ENCODE data around the gene PKHD1.

The PKHD1 gene

DNA sequence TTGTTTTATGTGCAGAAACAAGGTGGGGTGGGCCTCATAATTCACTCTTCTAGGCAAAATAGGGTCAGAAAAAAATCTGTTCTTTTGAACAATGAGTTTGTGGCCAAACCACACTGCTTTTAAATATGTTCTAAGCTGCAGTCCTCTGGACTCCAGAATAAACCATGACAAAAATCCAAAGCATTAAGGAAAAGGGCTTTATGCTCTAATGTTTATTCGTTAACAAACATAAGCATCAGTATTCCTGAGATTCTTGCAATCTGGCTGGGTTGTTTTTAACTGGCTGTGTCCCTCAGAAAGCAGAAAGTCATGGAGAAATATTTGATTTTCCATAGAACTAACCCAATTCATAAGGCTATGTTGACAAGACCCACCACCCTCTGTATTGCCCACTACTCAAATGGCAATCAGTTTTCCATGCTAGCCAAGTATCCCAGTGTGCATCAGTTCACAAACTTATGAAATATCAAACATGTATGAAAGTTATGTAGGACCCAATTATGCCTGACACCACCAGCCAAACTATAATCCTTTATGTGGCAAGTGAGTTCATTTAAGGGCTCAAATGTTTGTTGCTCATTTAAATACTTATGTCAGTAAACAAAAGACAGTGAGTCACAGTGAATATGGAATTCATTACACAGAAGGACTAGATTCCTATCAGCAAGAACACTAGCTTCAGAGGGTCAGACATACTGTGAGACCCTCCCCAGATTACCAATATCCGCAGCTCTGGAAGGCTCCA is 45.1 kb downstream of the PKHD1 start:
- no peak for DNase-seq (ENCODE audit: low read depth)

GRCh38 chr6:52041134-52041533 is 46.3 kb downstream of the PKHD1 start:
- DNase-seq (ENCODE audit: low read depth): no peak

- no peak for DNase-seq (ENCODE audit: low read depth)
Measured at GRCh38 chr6:52027699-52028098, 59.7 kb downstream of the PKHD1 start.

DNA sequence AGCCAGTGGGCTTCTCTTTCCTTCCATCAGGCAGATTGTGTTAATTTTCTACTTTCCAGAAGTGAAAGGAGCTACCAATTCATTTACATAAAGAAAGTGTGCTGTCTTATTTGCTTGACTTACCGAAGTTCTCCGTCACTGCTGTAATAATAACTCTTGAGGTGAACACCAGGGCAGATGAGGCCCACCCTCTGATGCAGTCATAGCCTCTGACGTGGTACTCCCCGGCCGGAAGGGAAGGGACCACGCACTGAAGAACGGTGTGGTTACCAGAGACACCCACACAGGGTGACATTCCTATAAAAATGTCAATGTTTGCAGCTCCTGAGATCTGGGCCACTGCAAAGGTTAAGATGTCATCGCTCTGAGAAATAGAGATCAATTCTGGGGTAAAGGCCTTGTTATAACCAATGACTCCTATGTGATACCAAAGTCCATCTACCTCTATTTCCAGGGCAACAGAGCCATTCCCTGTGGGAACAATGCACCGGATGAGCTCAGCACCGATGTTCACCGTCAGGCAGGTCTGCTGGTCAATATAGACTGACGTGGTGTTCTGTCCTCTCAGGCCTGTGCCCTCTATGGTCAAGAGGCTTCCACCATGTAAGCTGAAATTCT is 62.9 kb downstream of the PKHD1 start:
- no peak for DNase-seq (ENCODE audit: low read depth)

GRCh38 chr6:52022675-52023074 is 64.7 kb downstream of the PKHD1 start:
- DNase-seq (ENCODE audit: low read depth): no peak

DNA sequence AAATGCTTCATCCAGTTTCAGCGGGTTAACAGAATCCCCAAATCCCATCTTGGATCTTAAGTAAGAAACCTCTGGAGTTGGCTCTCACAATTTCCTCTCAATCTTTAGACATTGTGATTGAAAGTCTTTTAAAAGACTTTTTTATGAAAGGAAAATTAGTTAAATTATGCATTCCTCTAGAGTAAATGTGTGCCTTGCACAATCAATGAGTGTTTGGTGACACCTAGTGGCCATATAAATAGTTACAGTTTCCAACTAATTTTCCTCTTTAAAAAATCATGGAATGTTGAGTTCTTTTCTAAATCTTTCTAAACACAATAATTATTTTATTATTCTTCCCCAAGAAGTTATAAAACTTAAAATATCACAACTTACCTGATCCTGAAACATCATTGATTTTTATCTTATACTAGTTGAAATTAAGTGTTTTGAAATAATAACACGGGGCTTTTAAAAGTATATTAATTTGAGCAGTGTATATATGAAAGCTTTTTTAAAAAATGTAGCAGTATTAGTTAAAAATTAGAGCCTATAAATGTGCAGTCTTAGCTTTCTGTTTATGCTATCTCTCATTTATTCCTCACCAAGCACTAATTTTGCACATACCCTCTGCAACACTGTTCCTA is 66.4 kb downstream of the PKHD1 start:
- no peak for DNase-seq (ENCODE audit: low read depth)

DNA sequence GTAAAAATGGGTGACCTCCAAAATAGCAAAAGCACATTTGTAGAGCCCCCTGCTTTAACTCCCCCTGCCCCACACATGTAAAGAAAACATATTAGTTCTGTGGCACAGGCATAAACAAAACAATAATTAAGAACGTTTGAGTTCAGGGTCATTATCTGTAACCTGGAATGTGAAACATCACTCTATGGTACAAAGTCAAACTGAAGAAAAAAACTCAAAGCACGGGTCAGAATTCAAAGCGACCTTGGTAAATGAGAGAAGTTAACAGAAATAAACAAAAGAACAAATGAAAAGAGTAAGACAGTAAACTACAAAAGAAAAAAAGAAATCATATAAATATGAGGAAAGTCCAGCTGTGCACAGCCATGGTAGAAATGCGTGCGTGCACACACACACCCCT is 67.5 kb downstream of the PKHD1 start:
- no peak for DNase-seq (ENCODE audit: low read depth)

DNA sequence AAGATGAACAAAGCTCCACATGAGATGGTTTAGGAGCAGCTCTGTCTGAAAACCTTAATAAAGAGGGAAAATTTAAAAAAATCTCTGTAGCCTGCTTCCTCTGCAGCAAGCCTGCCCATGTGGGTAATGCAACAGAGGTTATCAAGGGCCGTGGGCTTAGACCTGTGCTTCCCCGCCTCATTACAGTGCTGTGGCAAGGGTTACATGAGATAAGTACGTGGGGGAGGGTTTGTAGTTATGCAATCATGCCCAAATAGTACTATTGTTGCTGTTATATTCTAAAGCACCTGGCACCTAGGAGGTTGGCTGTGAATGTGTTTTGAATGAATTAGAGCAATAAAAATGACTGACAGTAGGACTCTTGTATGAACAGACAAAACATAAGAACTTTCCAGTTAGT is 68.3 kb downstream of the PKHD1 start:
- no peak for DNase-seq (ENCODE audit: low read depth)

- no peak for DNase-seq (ENCODE audit: low read depth)
Measured at GRCh38 chr6:52016915-52017748, 70.3 kb downstream of the PKHD1 start.

DNA sequence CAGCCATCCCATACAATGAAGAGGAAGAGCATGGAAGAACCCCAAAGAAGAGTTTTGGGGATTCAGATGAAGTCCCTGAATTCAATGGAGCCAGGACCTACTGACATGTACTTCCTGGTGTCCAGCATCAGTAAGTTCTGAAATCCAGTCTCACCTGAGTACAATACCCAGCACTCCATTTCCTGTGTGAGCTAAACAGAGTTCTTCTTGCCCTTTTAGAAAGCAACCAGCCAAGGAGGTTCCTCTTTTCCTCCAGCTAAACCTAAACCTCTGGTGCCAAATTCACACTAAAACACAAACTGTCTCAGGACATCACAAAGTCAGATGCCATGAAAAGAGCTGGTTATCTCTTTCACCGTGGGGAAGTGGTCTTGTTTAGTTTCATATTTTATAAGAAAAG is 71.5 kb downstream of the PKHD1 start:
- DNase-seq (ENCODE audit: low read depth): no peak

- DNase-seq (ENCODE audit: low read depth): no peak
Measured at GRCh38 chr6:52014391-52014790, 73.0 kb downstream of the PKHD1 start.

- DNase-seq (ENCODE audit: low read depth): no peak
Measured at GRCh38 chr6:52013035-52013434, 74.4 kb downstream of the PKHD1 start.

GRCh38 chr6:52012582-52012981 is 74.8 kb downstream of the PKHD1 start:
- no peak for DNase-seq (ENCODE audit: low read depth)

GRCh38 chr6:52010806-52011205 is 76.6 kb downstream of the PKHD1 start:
- DNase-seq (ENCODE audit: low read depth): no peak

DNA sequence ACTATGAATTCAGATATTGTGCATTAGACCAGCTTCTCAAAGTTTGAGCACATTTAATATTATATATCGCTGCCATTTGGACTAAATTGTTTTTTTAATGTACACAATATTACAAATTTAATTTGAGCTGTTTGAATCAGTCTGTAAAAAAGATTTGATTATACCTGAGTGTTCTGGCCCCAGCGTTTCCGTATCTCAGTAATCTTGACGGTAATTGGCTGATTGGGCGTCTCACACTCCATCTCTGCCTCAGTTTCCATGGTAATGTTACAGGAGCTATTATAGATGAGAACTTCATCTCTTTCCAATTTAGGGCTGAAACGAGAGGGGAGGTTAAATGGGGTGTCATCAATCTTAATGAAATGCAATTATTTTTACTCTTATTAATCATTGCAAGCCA is 77.3 kb downstream of the PKHD1 start:
- no peak for DNase-seq (ENCODE audit: low read depth)

DNA sequence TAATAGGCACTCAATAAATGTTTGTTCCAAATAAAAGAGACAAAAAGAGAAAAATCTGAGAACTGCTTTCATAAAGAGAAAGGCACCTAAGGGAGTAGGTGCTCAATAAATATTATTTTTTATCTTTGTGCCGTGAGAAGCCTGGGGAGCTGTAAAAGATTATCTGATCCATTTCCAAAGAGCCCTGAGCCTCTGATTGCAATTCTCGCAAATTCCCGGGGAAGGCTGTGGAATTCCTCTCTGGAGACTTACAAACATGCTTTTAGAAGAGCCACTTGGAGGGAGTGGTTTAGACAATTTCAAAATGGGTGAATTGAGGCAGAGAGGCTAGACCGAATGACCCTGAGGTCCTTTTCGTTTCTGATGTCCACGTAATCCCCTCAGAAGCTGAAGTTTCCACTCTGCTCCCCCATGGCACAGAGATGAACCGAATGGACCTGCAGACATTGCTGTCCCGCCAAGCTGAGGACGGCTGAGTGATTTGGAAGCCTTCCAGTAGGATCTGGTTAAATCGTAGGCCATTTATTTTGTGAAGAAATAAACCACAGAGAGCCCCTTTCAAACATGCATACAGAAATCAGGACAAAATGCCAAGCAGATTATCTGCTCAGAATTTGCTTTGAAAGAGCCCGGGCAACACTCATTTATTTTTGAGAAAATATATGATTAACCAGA is 77.8 kb downstream of the PKHD1 start:
- no peak for DNase-seq (ENCODE audit: low read depth)

DNA sequence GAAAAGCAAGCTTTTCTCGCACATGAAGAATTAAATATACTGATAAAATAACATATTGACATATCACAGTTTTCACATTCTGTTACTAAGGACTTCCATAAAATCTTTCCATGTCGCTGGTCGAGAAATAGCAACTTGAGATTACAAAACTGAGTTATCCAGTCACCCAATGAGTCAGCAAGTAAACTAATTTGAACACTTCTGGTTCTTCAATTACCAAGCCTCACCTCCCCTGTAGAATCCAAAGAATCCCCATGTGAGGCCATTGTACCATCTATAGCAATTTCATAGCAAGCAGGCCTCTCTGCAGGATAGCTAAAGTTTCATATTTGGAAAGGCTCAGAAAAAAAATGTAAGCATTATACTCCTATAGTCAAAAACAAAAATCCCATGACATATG is 87.3 kb downstream of the PKHD1 start:
- no peak for DNase-seq (ENCODE audit: low read depth)

GRCh38 chr6:51996296-51996947 is 91.0 kb downstream of the PKHD1 start:
- no peak for DNase-seq (ENCODE audit: low read depth)

GRCh38 chr6:51995214-51995755 is 92.1 kb downstream of the PKHD1 start:
- no peak for DNase-seq (ENCODE audit: low read depth)

DNA sequence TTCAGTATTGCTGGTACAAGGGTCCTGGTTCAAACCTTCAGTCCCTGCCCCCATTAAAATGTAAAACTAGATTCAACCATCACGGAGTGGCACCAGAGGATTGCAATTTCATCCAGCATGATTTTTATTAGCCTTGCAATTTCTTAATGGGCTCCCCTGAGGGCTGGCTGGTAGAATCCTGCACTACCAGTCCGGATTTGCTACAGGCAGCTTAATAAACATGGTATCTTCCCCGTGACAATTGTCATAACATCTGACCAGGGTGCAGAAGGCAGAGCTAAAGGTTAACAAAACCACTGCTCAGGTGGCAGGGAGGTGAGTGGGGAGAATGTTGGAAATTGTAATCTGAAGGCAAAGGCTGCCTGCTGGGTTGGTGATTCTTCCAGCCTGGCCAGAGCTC is 94.5 kb downstream of the PKHD1 start:
- no peak for DNase-seq (ENCODE audit: low read depth)

- DNase-seq (ENCODE audit: low read depth): no peak
Measured at GRCh38 chr6:51989789-51990188, 97.6 kb downstream of the PKHD1 start.

Data from stimulated activated CD8-positive, alpha-beta memory T cell treated with anti-CD3 and anti-CD28 coated beads, Interleukin-12 subunit alpha, Interleukin-12 subunit beta, amount 100 ng/mL, for 4 hours (primary cell).